Endothelial cell of umbilical vein (primary cell): Measurements from ENCODE around the gene RALA. TPM values are rescaled to one million over a fixed set of nuclear protein-coding genes. Genes with fewer than 3 reads are reported as not detected.

Source experiments
- BruUV-seq: library from RNA; stranded (reverse); fragments of 400-500 nt; replicated peaks from 2 replicates; lab custom pipeline; 2021; lab: Mats Ljungman, UMichigan
- CTCF ChIA-PET: fragments of 300-600, 350-600 bp; sonication (Branson Sonifier 250); formaldehyde crosslinking; loops from one replicate; lab custom pipeline; 2021; ENCODE audit warnings: antibody characterized with exemption, inconsistent platforms; lab: Charles Lee
- POLR2A ChIA-PET: fragments of 300-600, 350-600 bp; sonication (Branson Sonifier 250); formaldehyde crosslinking; loops from one replicate; lab custom pipeline; 2021; ENCODE audit warnings: antibody characterized with exemption, inconsistent platforms; lab: Charles Lee
- DNase-seq: peaks from one replicate; pipeline ENCODE4 v3.0.0-alpha.2; 2011; ENCODE audit warnings: low read depth, low spot score
- FAIRE-seq: peaks from 2 replicates; lab custom pipeline; 2011; peaks lifted over from hg19 to GRCh38; lab: Jason Lieb, UNC
- H2AFZ ChIP-seq: 2 replicates; pipeline ENCODE4 v1.6.0; 2012; ENCODE audit warnings: low read depth, low read length, control low read depth, inconsistent platforms
- H3K27ac ChIP-seq: 2 replicates; pipeline ENCODE4 v1.5.1; 2011; ENCODE audit warnings: low read depth, mild to moderate bottlenecking, control low read depth, low read length, moderate library complexity; ENCODE audit not compliant: insufficient read depth
- H3K27me3 ChIP-seq, 2 experiments: 2 replicates each; pipeline versions ENCODE4 v1.6.0 to v1.6.1; 2011; ENCODE audit warnings: low read length in 2 of 2, mixed read lengths in 1 of 2; ENCODE audit not compliant: control insufficient read depth in 2 of 2, insufficient read depth in 2 of 2
- H3K36me3 ChIP-seq, 2 experiments: 2 replicates in 1 of 2; 3 replicates in 1 of 2; pipeline ENCODE4 v1.5.1; 2011; ENCODE audit warnings: low read length in 2 of 2, mild to moderate bottlenecking in 1 of 2, moderate library complexity in 1 of 2; ENCODE audit not compliant: control insufficient read depth in 2 of 2, insufficient read depth in 2 of 2; ENCODE audit errors: extremely low read depth in 1 of 2
- H3K4me1 ChIP-seq: 3 replicates; pipeline ENCODE4 v1.5.1; 2011; ENCODE audit warnings: mild to moderate bottlenecking, low read length; ENCODE audit not compliant: control insufficient read depth, insufficient read depth; ENCODE audit errors: extremely low read depth
- H3K4me2 ChIP-seq: 2 replicates; pipeline ENCODE4 v1.6.1; 2011; ENCODE audit warnings: low read length, control low read depth, mixed read lengths; ENCODE audit not compliant: insufficient read depth
- H3K4me3 ChIP-seq, 3 experiments: fragments of 200-600 bp in 1 of 3; sonication (generic), shearing (Covaris generic) in 1 of 3; replicated peaks in 1 of 3; 2 replicates each; pipeline ENCODE4 v1.5.1; 2011 to 2016; ENCODE audit warnings: control low read depth in 3 of 3, low read length in 3 of 3, mild to moderate bottlenecking in 2 of 3, inconsistent platforms in 1 of 3, low read depth in 1 of 3, moderate library complexity in 1 of 3; ENCODE audit not compliant: insufficient read depth in 1 of 3
- H3K79me2 ChIP-seq: 2 replicates; pipeline ENCODE4 v1.6.0; 2012; ENCODE audit warnings: low read length, inconsistent platforms; ENCODE audit not compliant: control insufficient read depth, insufficient read depth
- H3K9ac ChIP-seq: replicated peaks from 2 replicates; pipeline ENCODE3; 2011; ENCODE audit warnings: low read length, control low read depth; ENCODE audit not compliant: insufficient read depth; ENCODE audit errors: extremely low read depth
- H3K9me1 ChIP-seq: replicated peaks from 3 replicates; pipeline ENCODE4 v1.6.0; 2011; ENCODE audit warnings: mild to moderate bottlenecking, low read length; ENCODE audit not compliant: control insufficient read depth, insufficient read depth; ENCODE audit errors: extremely low read depth
- H3K9me3 ChIP-seq: replicated peaks from 2 replicates; pipeline ENCODE4 v1.5.1; 2012; ENCODE audit warnings: low read length, inconsistent platforms; ENCODE audit not compliant: control insufficient read depth, insufficient read depth
- H4K20me1 ChIP-seq: replicated peaks from 2 replicates; pipeline ENCODE3; 2011; ENCODE audit warnings: mild to moderate bottlenecking, low read length; ENCODE audit not compliant: control insufficient read depth, insufficient read depth; ENCODE audit errors: extremely low read depth
- EZH2 ChIP-seq: IDR thresholded peaks from 2 replicates; pipeline ENCODE4 v1.6.1; 2012; ENCODE audit warnings: borderline replicate concordance, low read depth, mild to moderate bottlenecking, moderate library complexity, low read length, inconsistent platforms; ENCODE audit not compliant: severe bottlenecking
- FOS ChIP-seq: IDR thresholded peaks from 2 replicates; pipeline ENCODE4 v1.6.1; 2011; ENCODE audit warnings: mild to moderate bottlenecking, low read length, moderate library complexity, borderline replicate concordance; ENCODE audit not compliant: insufficient read depth
- GATA2 ChIP-seq: IDR thresholded peaks from 2 replicates; pipeline ENCODE4 v1.7.0; 2011; ENCODE audit warnings: low read depth, mild to moderate bottlenecking, moderate library complexity, mixed read lengths, low read length; ENCODE audit not compliant: insufficient read length, insufficient read depth
- JUN ChIP-seq: IDR thresholded peaks from 2 replicates; pipeline ENCODE4 v1.6.1; 2011; ENCODE audit warnings: borderline replicate concordance, low read depth; ENCODE audit not compliant: insufficient read length, insufficient read depth
- MYC ChIP-seq: IDR thresholded peaks from one replicate; pipeline ENCODE4 v1.6.1; 2011; ENCODE audit warnings: mild to moderate bottlenecking, low read depth, low read length
- POLR2A ChIP-seq: IDR thresholded peaks from 2 replicates; pipeline ENCODE4 v1.6.1; 2012; ENCODE audit warnings: low read depth, mild to moderate bottlenecking, control low read depth, low read length
- POLR2AphosphoS5 ChIP-seq: IDR thresholded peaks from 2 replicates; pipeline ENCODE4 v1.6.1; 2012; ENCODE audit warnings: low read depth, mild to moderate bottlenecking, control low read depth, low read length, moderate library complexity; ENCODE audit not compliant: insufficient read depth
- dilution Hi-C: fragments of 300-500 bp; cut with MboI; formaldehyde crosslinking; loops from one replicate; pipeline ENCODE4 v1.15.0; 2019; ENCODE audit warnings: low sequenced_read_pairs; ENCODE audit not compliant: extremely low pct_ligation_motif_present
- intact Hi-C: fragments of 100-400 bp; cut with micrococcal nuclease; formaldehyde crosslinking; loops from one replicate; pipeline ENCODE4 v1.10.0; 2022
- polyA plus RNA-seq, 4 experiments: library from polyadenylated mRNA; depleted of rRNA in 3 of 4; stranded (reverse) in 3 of 4; unstranded in 1 of 4; fragments of >200 nt; gene quantifications; 2 replicates each; pipeline versions ENCODE4 v1.2.1 to v1.2.3, GENCODE V29; 2011 to 2012; ENCODE audit warnings: missing spikeins in 1 of 4
- total RNA-seq: library from RNA; stranded (reverse); gene quantifications from 2 replicates; pipeline ENCODE4 v1.2.3, GENCODE V29; 2021
- TF ChIP-seq, protein P1 (sequence below), 2 donors: IDR thresholded peaks; 1 replicate in 1 of 2; 2 replicates in 1 of 2; pipeline ENCODE4 v1.5.1; 2011; ENCODE audit warnings: low read length in 2 of 2, mild to moderate bottlenecking in 2 of 2, moderate library complexity in 2 of 2, control low read depth in 1 of 2, inconsistent platforms in 1 of 2, low read depth in 1 of 2; ENCODE audit not compliant: insufficient read depth in 1 of 2; ENCODE audit errors: extremely low read depth in 1 of 2

Gene RALA
- total and polyA plus RNA-seq, 2 donors (not counting 3 experiments of a cell fraction or from before 2014, with no cell fraction given), result 91.1 to 191 TPM

DNA sequence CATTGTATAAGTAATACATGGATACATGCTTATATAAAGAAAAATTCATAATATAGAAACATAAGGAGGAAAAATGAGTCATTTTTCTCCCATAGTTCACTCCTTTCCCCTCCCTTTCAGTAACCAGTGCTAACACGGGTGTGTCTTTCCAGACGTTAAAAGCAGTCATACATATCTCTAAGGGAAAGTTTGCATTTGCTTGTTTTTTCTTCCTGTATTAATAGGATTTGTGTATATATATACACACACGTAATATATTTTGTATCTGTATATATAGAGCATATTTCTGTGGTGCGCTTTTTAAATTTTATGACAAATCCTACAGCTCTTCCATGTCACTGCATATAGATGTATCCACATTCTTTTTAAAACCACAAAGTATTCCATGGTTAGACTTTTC lies 78.8 kb downstream of the RALA start:
- Histone ChIP-seq H3K9me1 (no peaks in the 10 kb centered on the region), H3K4me1 (peaks cover 2% of the 10 kb centered on the region), H4K20me1 (no peaks in the 10 kb centered on the region), H3K36me3 (peaks cover 19 to 34% of the 10 kb centered on the region in 2 experiments), H3K9ac (no peak overlapping the region), H3K27ac (no peak overlapping the region), H3K27me3 (no peaks in the 10 kb centered on the region), H3K4me3 (no peak overlapping the region), H3K4me2 (no peak overlapping the region), H3K79me2 (peaks cover 22% of the 10 kb centered on the region), H3K9me3 (no peaks in the 10 kb centered on the region), H2AFZ (no peak overlapping the region)
- CTCF ChIA-PET, result interaction anchor here (3.9 kb wide), 1 partner anchor 122 kb away, joined by 29 read pairs; no protein-coding TSS in a partner anchor
- FAIRE-seq, result no peak
- intact Hi-C loops (no loop called here), dilution Hi-C loops (no loop called here)
- no peak for TF ChIP-seq JUN
- TF ChIP-seq POLR2AphosphoS5, result no peak
- no peak for TF ChIP-seq POLR2A
- TF ChIP-seq FOS, result no peak
- TF ChIP-seq, protein P1, sequence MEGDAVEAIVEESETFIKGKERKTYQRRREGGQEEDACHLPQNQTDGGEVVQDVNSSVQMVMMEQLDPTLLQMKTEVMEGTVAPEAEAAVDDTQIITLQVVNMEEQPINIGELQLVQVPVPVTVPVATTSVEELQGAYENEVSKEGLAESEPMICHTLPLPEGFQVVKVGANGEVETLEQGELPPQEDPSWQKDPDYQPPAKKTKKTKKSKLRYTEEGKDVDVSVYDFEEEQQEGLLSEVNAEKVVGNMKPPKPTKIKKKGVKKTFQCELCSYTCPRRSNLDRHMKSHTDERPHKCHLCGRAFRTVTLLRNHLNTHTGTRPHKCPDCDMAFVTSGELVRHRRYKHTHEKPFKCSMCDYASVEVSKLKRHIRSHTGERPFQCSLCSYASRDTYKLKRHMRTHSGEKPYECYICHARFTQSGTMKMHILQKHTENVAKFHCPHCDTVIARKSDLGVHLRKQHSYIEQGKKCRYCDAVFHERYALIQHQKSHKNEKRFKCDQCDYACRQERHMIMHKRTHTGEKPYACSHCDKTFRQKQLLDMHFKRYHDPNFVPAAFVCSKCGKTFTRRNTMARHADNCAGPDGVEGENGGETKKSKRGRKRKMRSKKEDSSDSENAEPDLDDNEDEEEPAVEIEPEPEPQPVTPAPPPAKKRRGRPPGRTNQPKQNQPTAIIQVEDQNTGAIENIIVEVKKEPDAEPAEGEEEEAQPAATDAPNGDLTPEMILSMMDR (IDR thresholded peaks at IDR 0.05; ENCODE audit: extremely low read depth in 1 of 2, insufficient read depth in 1 of 2, low read depth in 1 of 2, low read length in 2 of 2), result no peak
- no peak for DNase-seq
- POLR2A ChIA-PET, result no interaction called here
- BruUV-seq, result no TSS peak

DNA sequence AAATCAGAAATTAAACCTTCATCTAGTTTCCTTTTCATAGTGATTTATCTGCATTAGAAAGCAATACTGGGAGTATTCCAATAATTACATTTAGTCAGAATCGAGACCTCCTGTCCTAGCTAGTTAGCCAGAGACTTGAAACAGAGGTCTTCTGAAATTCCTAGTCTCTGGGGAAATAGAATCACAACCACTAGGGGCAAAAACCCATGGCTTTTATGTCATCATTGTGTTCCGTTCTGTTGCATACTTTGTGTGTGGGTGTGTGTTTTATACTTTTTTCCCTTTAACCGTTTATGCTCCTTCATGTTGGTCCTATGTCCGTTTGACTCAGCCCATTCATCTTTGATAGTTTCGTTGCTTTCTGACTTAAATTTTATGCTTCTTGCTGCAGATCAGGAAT lies 79.8 kb downstream of the RALA start:
- FAIRE-seq, result no peak
- no peak overlapping the region for H3K4me3 ChIP-seq
- H4K20me1 ChIP-seq, result no peaks in the 10 kb centered on the region
- H3K79me2 ChIP-seq, result peaks cover 20% of the 10 kb centered on the region
- peaks cover 2% of the 10 kb centered on the region for H3K4me1 ChIP-seq
- intact Hi-C loops, result no loop called here
- no peaks in the 10 kb centered on the region for H3K27me3 ChIP-seq
- peaks cover 19 to 32% of the 10 kb centered on the region in 2 experiments for H3K36me3 ChIP-seq
- ChIA-PET POLR2A (no interaction called here), CTCF (no interaction called here)
- no peak for TF ChIP-seq MYC
- TF ChIP-seq, protein P1 (IDR thresholded peaks at IDR 0.05; ENCODE audit: extremely low read depth in 1 of 2, insufficient read depth in 1 of 2, low read depth in 1 of 2, low read length in 2 of 2), result peak; percentile 3 to 12
- no peak for TF ChIP-seq POLR2A
- TF ChIP-seq POLR2AphosphoS5, result no peak
- TF ChIP-seq GATA2, result no peak
- no peak for TF ChIP-seq JUN
- TF ChIP-seq EZH2, result no peak
- dilution Hi-C loops, result no loop called here
- H3K9me1 ChIP-seq, result no peaks in the 10 kb centered on the region
- no peaks in the 10 kb centered on the region for H3K9me3 ChIP-seq
- H3K27ac ChIP-seq, result no peak overlapping the region
- no peak overlapping the region for H2AFZ ChIP-seq
- H3K4me2 ChIP-seq, result no peak overlapping the region
- DNase-seq, result no peak
- H3K9ac ChIP-seq, result no peak overlapping the region
- no TSS peak for BruUV-seq
